Stimulated activated CD8-positive, alpha-beta memory T cell treated with anti-CD3 and anti-CD28 coated beads, Interleukin-15, amount 100 ng/mL, for 48 hours (primary cell): Measurements from ENCODE around the gene EFCAB10.

ENCODE experiments used
- DNase-seq, 2 donors: peaks; one replicate each; pipeline ENCODE4 v3.0.0-alpha.2; 2020; ENCODE audit warnings: low read depth in 2 of 2

The EFCAB10 gene

GRCh38 chr7:105581066-105581811, at the start of gene EFCAB10:
Gene EFCAB10, minus strand, starts transcription at chr7:105581493. Its CDS starts 30 bp downstream, at chr7:105581463.
- peak; percentile 38 to 39 for DNase-seq

DNA sequence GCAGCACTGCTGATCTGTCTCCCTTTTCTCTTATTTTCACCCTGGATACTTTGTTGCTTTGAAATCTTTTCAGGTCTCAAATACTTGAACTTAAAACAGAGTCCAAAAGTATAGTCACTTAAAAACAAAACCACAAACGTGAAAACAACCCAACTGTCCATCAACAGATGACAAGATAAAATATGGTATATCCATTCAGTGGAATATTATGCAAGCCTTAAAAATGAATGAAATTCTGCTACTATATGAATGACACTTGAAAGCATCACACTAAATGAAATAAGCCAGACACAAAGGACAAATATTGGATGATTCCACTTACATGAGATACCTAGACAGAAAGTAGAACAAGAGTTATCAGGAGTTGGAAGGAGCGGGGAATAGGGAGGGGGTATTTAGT, 44.7 kb upstream of the EFCAB10 start:
- DNase-seq: no peak

- DNase-seq: no peak
Measured at GRCh38 chr7:105623906-105624305, 42.6 kb upstream of the EFCAB10 start.

DNA sequence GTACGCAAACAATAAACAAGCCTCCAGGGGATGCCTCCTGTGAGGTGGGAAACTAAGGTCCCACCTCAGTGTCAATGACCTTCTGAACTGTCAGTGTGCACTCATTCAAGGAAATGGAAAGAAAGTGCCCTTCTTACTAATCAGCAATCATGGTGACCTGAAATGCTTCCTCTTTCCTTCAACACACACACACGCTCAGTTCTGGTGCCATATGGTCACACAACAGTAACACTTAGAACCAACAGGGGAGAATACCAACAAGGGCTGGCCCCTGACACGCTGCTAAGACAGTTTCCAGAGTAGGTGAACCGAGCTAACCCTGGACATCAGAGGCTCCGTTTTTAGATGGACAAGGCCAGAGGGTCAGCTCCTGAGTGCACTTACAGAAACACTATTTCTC, 42.1 kb upstream of the EFCAB10 start:
- no peak for DNase-seq

GRCh38 chr7:105622106-105622731, 40.9 kb upstream of the EFCAB10 start:
- DNase-seq: no peak

DNA sequence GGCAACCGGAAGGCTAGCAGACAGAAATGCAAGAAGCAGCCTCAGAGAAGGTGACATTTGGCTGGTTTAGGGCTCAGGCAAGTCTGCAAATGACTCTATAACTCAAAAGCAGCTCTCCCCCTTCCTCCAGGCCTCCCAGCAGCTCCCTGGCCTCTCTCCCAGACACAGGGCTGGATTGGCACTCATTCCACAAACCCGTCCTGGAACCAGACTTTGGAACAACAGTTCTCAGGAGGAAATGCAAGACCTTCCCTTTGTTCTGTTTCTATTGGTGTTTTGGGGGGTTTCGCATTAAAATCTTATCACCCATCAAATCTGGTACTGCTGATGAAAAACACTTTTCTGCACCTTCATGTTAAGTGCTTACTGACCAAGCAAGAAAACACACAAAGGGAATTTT, 40.3 kb upstream of the EFCAB10 start:
- no peak for DNase-seq

DNA sequence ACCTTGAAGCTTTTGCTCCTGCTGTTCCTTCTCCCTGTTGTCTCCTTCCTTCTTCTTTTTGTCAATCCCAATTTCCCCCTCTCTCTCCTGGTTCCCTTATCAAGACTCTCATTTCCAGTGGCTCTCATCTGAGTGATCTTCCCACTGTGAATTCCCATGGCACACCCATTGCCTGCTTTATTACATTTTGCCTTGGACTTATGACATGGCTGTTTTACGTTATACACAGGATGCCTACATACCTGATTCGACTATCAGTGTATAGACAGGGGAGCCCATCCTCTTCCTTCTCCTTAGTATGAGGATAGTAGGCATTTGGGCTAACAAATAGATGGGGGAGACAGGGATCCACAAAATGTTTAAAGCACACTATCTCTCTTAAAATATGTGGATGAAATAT, 39.9 kb upstream of the EFCAB10 start:
- no peak for DNase-seq

DNA sequence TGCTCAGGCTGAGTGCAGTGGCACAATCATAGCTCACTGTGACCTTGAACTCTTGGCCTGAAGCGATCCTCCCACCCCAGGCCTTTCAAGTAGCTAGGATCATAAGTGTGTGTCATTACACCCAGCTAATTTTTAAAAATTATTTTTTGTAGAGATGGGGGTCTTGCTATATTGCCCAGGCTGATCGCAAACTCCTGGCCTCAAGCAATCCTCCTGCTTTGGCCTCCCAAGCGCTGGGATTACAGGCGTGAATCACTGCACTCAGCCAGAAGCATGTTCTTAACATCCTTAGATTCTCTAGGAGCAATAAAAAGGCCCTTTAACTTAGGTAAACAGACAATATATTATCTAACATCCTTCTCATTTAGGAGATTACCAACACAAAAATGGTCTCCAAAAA, 38.3 kb upstream of the EFCAB10 start:
- no peak for DNase-seq

DNA sequence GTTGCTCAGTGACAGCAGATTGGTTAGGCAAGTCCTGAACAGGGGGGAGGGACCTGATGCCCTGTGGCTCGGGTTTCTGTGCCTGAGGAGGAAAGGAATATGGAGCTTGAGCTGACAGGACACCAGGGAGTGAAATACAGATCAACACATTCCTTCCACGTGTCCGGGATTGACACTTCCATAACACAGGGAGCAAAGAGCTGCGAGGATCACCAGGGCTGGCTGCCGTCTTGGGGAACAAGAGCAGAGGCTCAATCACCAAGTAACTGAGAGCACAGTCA, 36.7 kb upstream of the EFCAB10 start:
- no peak for DNase-seq

- DNase-seq: no peak
Measured at GRCh38 chr7:105617280-105618015, 36.2 kb upstream of the EFCAB10 start.

GRCh38 chr7:105614341-105614840, 33.1 kb upstream of the EFCAB10 start:
- DNase-seq: no peak

DNA sequence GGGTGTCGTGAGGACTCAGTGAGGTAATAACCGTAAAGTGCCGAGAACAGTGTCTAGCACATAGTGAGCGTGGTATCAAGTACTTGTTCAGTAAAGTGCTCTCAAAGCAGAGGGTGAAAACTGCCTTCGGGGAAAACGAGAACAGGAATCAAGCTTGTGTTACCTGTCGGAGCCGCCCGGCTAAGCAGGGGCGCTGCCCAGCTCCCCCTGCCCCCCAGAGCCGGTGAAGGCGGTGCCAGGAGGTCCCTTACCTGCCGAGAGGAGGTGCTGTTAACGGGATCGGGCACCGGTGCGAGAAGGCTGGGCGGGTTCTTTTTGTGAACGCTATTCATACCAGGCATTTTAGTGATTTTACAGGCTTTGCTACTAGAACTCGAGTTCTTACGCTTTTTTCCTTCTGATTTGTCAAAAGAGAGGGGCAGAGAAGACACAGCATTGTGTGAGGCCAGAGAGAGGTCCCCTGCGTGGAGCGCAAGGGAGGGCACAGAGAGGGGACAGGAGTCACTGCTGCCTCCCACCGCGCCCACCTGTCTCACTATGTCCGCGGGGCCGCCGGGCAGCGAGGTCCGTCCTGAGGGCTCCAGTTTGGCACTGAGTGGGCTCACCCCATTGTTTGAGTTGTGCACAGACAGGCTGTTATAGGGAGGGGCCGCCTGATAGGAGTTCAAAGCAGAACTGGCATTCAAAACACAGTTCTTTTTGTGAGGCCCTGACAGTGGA, 32.5 kb upstream of the EFCAB10 start:
- no peak for DNase-seq

DNA sequence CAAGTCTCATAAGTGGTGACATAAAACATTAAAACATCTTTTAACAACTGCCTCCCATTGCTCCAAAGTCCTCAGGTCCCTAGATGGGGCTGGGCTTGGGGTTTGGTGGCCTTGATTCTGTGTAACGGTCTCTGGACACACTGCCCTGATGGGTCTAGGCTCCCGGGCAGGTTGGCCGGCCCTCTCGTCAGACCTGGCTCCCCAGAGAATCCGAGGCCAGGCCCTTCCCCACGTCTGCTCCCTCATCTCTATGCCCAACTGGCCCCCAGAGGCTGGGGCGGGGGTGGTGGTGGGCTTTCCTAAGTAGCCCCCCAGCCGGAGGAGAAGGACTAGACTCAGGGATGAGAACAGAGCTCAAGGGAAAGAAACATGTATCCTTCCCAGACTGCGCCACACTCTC, 31.5 kb upstream of the EFCAB10 start:
- no peak for DNase-seq

DNA sequence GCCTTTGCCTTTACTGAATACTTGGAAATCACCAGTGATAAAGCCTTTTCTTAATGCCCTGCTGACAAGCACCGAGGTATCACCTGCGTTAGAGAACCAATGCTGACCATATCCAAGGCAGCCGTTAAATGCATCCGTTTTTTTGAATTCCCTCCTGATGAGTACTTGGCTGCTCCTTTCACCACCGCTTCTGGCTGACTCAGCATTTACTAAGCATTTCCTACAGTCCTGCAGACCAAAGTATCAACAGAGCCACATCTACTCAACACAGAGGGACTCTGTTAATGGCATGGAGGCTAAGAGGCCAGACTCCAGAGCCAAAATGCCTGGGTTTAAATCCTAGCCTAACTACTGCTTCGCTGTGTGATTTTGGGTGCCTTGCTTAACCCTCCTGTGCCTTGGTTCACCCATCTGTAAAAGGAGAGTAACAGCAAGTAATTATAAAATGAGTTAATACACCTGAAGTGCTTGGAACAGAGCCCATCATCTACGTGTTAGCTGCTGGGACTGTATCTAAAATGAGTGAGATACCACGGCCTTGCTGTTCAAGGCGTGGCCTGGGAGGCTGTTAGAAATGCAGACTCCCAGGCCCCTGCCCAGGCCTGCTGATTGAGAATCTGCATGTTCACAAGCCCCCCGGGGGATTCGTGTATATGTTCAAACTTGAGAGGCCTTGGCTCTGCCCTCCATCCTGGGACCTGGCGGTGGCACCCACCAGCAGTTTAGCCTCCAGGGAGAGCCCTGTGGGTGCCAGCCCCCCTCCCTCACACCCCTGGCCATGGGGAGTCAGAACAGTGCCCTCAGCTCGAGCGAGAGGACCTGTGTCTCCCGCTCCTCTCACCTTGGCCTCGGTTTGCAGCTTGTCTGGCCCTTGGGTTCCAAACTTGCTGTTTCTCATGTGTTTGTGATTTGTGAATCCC, 30.8 kb upstream of the EFCAB10 start:
- no peak for DNase-seq

DNA sequence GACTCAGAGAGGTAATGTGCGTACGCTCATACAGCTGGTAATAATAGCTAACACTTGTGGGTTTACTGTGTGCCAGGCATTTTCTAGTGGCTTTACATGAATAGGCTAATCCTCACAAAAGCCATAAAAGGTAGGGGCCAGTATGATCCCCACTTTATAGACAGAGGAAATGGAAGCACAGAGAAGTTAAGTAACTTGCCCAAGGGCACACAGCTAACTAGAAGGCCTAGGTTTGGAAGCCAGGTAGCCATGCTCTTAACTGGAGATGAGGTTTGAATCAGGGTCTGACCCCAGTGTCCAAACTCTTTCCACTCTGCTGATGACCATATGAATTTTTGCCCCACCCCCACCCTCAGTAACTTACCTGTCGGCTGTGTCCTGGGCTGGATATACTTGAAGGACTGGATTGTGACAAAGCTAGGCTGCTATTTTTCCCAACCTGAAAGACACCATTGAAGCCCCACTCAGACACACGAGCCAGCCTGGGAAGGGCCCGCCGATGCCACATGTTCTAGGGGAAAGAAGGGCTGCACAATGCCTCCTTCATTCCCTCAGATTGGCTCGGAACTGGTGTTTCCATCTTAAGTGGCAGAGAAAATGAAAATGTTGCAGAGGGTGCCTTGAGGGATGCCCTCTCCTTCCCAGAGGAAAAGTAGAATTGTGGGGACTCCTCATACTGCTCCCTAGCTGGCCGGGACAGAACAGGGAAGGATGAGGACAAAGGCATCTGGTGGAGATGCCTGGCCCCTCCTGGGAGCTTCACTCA, 29.1 kb upstream of the EFCAB10 start:
- DNase-seq: no peak

- DNase-seq: no peak
Measured at GRCh38 chr7:105602325-105603305, 21.3 kb upstream of the EFCAB10 start.

GRCh38 chr7:105600720-105601550, 19.6 kb upstream of the EFCAB10 start:
- DNase-seq: no peak

DNA sequence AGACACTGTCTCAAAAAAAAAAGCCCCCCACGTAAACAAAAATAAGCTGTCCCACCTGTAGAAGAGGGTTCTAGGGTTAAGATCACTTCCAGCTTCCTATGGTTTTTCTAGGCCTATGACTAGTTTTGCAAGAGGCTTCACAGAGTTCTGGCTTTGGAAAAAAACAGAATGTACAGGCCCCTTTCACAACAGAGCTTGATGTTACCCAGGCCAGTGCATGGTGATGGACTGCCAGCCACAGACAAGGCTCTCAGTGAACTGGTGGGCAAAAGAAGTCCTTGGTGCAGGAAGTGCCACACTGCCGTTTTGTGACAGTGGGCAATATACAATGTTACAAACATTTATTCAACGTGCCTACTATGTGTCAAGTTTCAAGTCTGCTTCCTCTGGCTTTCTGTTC, 18.3 kb upstream of the EFCAB10 start:
- DNase-seq: no peak
